SK-MEL-5 (cell line): Measurements from ENCODE around the gene C17orf107. TPM values are rescaled to one million over a fixed set of nuclear protein-coding genes. Genes with fewer than 3 reads are reported as not detected.
"Not testable (repeated sequence)": the region's sequence is repeated elsewhere in the genome, so short reads cannot be mapped to it uniquely, and the experiment has no call there.

Experiments
- DNase-seq: peaks from one replicate; pipeline ENCODE4 v3.0.0-alpha.2; 2016; ENCODE audit warnings: low read depth, low spot score
- in situ Hi-C: cut with HindIII; loops from 2 replicates; pipeline ENCODE4 v1.10.0; 2016; ENCODE audit warnings: low sequenced_read_pairs, high pct_unique_total_duplicates, low pct_unique_long_range_greater_than_20kb
- total RNA-seq: library from RNA; depleted of rRNA; stranded (reverse); fragments of >200 nt; shearing (Covaris generic); gene quantifications from 2 replicates; pipeline ENCODE4 v1.2.3, GENCODE V29; 2014

The C17orf107 gene
- total RNA-seq, 1 experiment from 2014 or later, result not detected

- in situ Hi-C loops, result not testable (repeated sequence)
These were observed 15.2 kb downstream of the C17orf107 start for GRCh38 chr17:4914551-4914950.

GRCh38 chr17:4919511-4920047 is 20.2 kb downstream of the C17orf107 start:
- in situ Hi-C loops, result no loop called here
- no peak for DNase-seq

More at GRCh38 chr17:4914551-4914950, 15.2 kb downstream of the C17orf107 start:
- not testable (repeated sequence) for DNase-seq

GRCh38 chr17:4920351-4921048 is 21.2 kb downstream of the C17orf107 start:
- in situ Hi-C loops, result no loop called here
- DNase-seq, result no peak

- in situ Hi-C loops, result no loop called here
- DNase-seq, result no peak
These were observed 22.0 kb downstream of the C17orf107 start for GRCh38 chr17:4921320-4921719.

GRCh38 chr17:4926577-4927335 is 27.4 kb downstream of the C17orf107 start:
- DNase-seq, in situ Hi-C loops: not testable (repeated sequence)

- no peak for DNase-seq
- in situ Hi-C loops, result no loop called here
These were observed 29.5 kb downstream of the C17orf107 start for GRCh38 chr17:4928881-4929280.

- no peak for DNase-seq
- in situ Hi-C loops, result no loop called here
These were observed 32.6 kb downstream of the C17orf107 start, which contains the start of gene GP1BA for GRCh38 chr17:4931963-4932362. Gene GP1BA (plus strand): TSS chr17:4932277. CDS start chr17:4932605, 328 bp downstream.

GRCh38 chr17:4932756-4933155 is 33.4 kb downstream of the C17orf107 start:
- DNase-seq, result no peak
- in situ Hi-C loops, result no loop called here

- in situ Hi-C loops, result no loop called here
These were observed 34.3 kb downstream of the C17orf107 start for GRCh38 chr17:4933646-4934045.

GRCh38 chr17:4934173-4934979 is 35.0 kb downstream of the C17orf107 start:
- peak; percentile 47 for DNase-seq
- in situ Hi-C loops, result no loop called here

More at GRCh38 chr17:4933646-4934045, 34.3 kb downstream of the C17orf107 start:
- DNase-seq, result no peak

GRCh38 chr17:4935650-4936049 is 36.3 kb downstream of the C17orf107 start:
- no peak for DNase-seq
- in situ Hi-C loops, result no loop called here

GRCh38 chr17:4936436-4936835 is 37.1 kb downstream of the C17orf107 start:
- DNase-seq, result no peak
- in situ Hi-C loops, result no loop called here

- in situ Hi-C loops, result no loop called here
- DNase-seq, result no peak
These were observed 38.2 kb downstream of the C17orf107 start for GRCh38 chr17:4937553-4937952.

GRCh38 chr17:4938069-4938491 is 38.7 kb downstream of the C17orf107 start:
- DNase-seq, result no peak
- in situ Hi-C loops, result no loop called here

- no peak for DNase-seq
- in situ Hi-C loops, result no loop called here
These were observed 39.6 kb downstream of the C17orf107 start for GRCh38 chr17:4938688-4939545.

- DNase-seq, result no peak
- in situ Hi-C loops, result no loop called here
These were observed 40.1 kb downstream of the C17orf107 start for GRCh38 chr17:4939546-4939795.
